ENCODE measurements around the gene ATP10B.

- no peak for TF ChIP-seq YY1 (IDR thresholded peaks at IDR 0.05; ENCODE audit: insufficient read depth, insufficient read length)
- TF ChIP-seq ZNF274 (IDR thresholded peaks at IDR 0.05; ENCODE audit: low read depth, low read length): no peak
These were observed 104.5 kb downstream of the ATP10B start for GRCh38 chr5:160747559-160747958.
